WI38 (cell line): Measurements from ENCODE around the gene DOCK10.

Experiments
- H3K4me3 ChIP-seq: 2 replicates; pipeline ENCODE4 v1.5.1; 2011; ENCODE audit warnings: low read depth, mild to moderate bottlenecking, control low read depth, low read length
- CTCF ChIP-seq: IDR thresholded peaks from 2 replicates; pipeline ENCODE4 v1.5.1; 2012; ENCODE audit warnings: low read depth, mild to moderate bottlenecking, control low read depth, low read length

The DOCK10 gene

GRCh38 chr2:224970311-224970710, 72.0 kb downstream of the DOCK10 start:
- H3K4me3 ChIP-seq = no peak overlapping the region
- TF ChIP-seq CTCF = no peak

GRCh38 chr2:224969633-224970260, 72.5 kb downstream of the DOCK10 start:
- H3K4me3 ChIP-seq = no peak overlapping the region
- TF ChIP-seq CTCF = no peak

GRCh38 chr2:224969095-224969494, 73.2 kb downstream of the DOCK10 start:
- H3K4me3 ChIP-seq = no peak overlapping the region
- TF ChIP-seq CTCF = no peak

- no peak for TF ChIP-seq CTCF
- H3K4me3 ChIP-seq = no peak overlapping the region
Observed at GRCh38 chr2:224968051-224968450, 74.2 kb downstream of the DOCK10 start.

- no peak overlapping the region for H3K4me3 ChIP-seq
- no peak for TF ChIP-seq CTCF
Observed at GRCh38 chr2:224966613-224967012, 75.7 kb downstream of the DOCK10 start.

GRCh38 chr2:224959556-224959955, 82.7 kb downstream of the DOCK10 start:
- no peak for TF ChIP-seq CTCF
- no peak overlapping the region for H3K4me3 ChIP-seq

GRCh38 chr2:224958873-224959272, 83.4 kb downstream of the DOCK10 start:
- H3K4me3 ChIP-seq = no peak overlapping the region
- no peak for TF ChIP-seq CTCF
